DOHH2 (cell line): ENCODE results near the gene TRAF2.

Experiments
- EZH2phosphoT487 ChIP-seq: fragments of 200-600 bp; sonication (generic); IDR thresholded peaks from 2 replicates; pipeline ENCODE4 v1.6.1; 2017; ENCODE audit warnings: borderline replicate concordance, mild to moderate bottlenecking, antibody characterized with exemption, low read length, moderate library complexity, mixed read lengths
- TF ChIP-seq, protein P1 (sequence below): fragments of 200-600 bp; sonication (generic); IDR thresholded peaks from one replicate; pipeline ENCODE4 v1.5.1; 2014; ENCODE audit warnings: antibody characterized with exemption, mild to moderate bottlenecking, low read depth, low read length; ENCODE audit not compliant: poor library complexity, severe bottlenecking

DNA sequence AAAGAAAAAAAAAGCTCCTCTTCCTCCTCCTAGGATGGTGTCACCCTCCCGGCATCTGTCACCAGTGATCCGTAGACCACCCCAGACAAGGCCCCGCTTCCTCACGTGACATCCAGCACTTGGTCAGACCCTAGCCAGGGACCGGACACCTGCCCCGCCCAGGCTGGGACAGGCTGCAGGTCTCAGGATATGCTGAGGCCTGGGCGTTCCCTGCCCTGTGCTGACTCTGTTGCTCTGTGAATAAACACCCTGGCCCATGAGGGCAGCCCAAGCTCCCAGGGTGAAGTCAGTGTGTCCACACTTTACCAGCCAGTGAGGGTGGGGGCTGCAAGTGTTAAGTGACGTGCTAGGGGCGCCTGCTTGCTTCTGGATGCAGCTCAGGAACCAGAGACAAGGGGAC lies 25.8 kb upstream of the TRAF2 start:
- TF ChIP-seq, protein P1, sequence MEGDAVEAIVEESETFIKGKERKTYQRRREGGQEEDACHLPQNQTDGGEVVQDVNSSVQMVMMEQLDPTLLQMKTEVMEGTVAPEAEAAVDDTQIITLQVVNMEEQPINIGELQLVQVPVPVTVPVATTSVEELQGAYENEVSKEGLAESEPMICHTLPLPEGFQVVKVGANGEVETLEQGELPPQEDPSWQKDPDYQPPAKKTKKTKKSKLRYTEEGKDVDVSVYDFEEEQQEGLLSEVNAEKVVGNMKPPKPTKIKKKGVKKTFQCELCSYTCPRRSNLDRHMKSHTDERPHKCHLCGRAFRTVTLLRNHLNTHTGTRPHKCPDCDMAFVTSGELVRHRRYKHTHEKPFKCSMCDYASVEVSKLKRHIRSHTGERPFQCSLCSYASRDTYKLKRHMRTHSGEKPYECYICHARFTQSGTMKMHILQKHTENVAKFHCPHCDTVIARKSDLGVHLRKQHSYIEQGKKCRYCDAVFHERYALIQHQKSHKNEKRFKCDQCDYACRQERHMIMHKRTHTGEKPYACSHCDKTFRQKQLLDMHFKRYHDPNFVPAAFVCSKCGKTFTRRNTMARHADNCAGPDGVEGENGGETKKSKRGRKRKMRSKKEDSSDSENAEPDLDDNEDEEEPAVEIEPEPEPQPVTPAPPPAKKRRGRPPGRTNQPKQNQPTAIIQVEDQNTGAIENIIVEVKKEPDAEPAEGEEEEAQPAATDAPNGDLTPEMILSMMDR = no peak
- TF ChIP-seq EZH2phosphoT487 = no peak
